K562 (cell line): ENCODE data around the gene PRRT1. TPM values are rescaled to one million over a fixed set of nuclear protein-coding genes. Genes with fewer than 3 reads are reported as not detected.

Source experiments
- JUNB ChIP-seq: fragments of 450-650 bp; formaldehyde crosslinking; conservative IDR thresholded peaks from 2 replicates; pipeline ENCODE4 v1.4.0; 2020; ENCODE audit warnings: mild to moderate bottlenecking
- SNRNP70 ChIP-seq: fragments of 200-400 bp; formaldehyde crosslinking; optimal IDR thresholded peaks from 2 replicates; pipeline ENCODE3; 2017; ENCODE audit warnings: low read depth, low read length
- SRSF3 ChIP-seq: fragments of 200-400 bp; formaldehyde crosslinking; IDR thresholded peaks from 2 replicates; pipeline ENCODE4 v1.6.1; 2016; ENCODE audit warnings: mild to moderate bottlenecking, low read length, moderate library complexity; ENCODE audit not compliant: insufficient read depth
- ZNF436 ChIP-seq: fragments of 250-450, 450-650 bp; sonication (Bioruptor Pico); formaldehyde crosslinking; IDR thresholded peaks from 2 replicates; pipeline ENCODE4 v1.7.0; 2020; ENCODE audit warnings: mild to moderate bottlenecking
- polyA plus RNA-seq, 8 experiments: library from polyadenylated mRNA; depleted of rRNA in 4 of 8; stranded (reverse) in 5 of 8; unstranded in 3 of 8; fragments of >200 nt; fragmentation: Nextera tagmentation in 2 of 8; fragmentation: Illumina TruSeq in 1 of 8; extraction: Ambion mirVana in 2 of 8; extraction: Trizol in 1 of 8; gene quantifications; 2 replicates each; pipeline versions ENCODE4 v1.2.1 to v1.2.3, GENCODE V29; 2011 to 2014; ENCODE audit warnings: inconsistent platforms in 1 of 8, missing spikeins in 1 of 8
- total RNA-seq, 7 experiments: library from RNA; depleted of rRNA in 6 of 7; stranded (reverse); fragments of >200 nt in 6 of 7; fragmentation: Illumina TruSeq in 2 of 7; extraction: Trizol in 2 of 7; gene quantifications; 2 replicates each; pipeline versions ENCODE4 v1.2.1 to v1.2.3, GENCODE V29; 2011 to 2021; ENCODE audit warnings: low replicate concordance in 1 of 7
- TF ChIP-seq, protein P1 (sequence below): fragments of 450-650 bp; formaldehyde crosslinking; IDR thresholded peaks from 2 replicates; pipeline ENCODE4 v1.4.0; 2022; ENCODE audit warnings: missing genetic modification characterization
- TF ChIP-seq, protein P2 (sequence below): fragments of 450-650 bp; IDR thresholded peaks from 2 replicates; pipeline ENCODE4 v1.6.1; 2014; ENCODE audit warnings: low read depth, mild to moderate bottlenecking, moderate library complexity, borderline replicate concordance

The PRRT1 gene
- total and polyA plus RNA-seq, 9 of the 15 experiments (the other 6 are each of a cell fraction or from before 2014, with no cell fraction given): 0.14 to 3.5 (median 0.41) TPM

DNA sequence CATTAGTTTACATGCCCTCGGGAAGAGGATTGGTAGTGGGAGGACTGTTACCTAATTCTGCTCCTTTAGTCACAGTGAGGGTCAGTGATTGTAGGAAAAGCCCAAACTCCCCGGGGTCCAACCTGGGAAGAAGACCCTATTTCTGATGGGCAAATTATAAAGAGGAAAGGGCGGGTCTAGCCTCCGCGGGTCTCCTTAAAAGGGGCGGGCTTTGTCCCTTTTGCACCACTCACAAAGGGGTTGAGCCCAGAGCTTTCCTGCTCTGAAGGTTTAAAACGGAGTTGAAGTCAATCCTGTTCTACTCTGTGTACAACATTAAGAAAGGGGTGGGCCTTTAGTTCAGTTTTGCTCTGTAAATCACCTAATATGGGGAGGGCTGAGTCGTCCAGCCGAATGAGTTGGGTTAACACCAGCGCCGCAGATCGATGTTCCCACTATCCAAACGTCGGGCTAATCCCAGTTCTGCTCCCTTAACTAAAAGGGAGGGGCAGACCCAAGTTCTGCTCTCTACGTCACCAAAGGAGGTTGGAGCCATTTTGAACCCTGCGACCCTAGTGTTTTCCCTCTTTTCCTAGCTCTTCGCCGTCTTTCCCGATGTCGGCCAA, 25.5 kb upstream of the PRRT1 start (continued):
- TF ChIP-seq ZNF436 (CRISPR knock-in tag): peak; percentile 66; the same call in 1 of the 2 replicates
- TF ChIP-seq, protein P1, sequence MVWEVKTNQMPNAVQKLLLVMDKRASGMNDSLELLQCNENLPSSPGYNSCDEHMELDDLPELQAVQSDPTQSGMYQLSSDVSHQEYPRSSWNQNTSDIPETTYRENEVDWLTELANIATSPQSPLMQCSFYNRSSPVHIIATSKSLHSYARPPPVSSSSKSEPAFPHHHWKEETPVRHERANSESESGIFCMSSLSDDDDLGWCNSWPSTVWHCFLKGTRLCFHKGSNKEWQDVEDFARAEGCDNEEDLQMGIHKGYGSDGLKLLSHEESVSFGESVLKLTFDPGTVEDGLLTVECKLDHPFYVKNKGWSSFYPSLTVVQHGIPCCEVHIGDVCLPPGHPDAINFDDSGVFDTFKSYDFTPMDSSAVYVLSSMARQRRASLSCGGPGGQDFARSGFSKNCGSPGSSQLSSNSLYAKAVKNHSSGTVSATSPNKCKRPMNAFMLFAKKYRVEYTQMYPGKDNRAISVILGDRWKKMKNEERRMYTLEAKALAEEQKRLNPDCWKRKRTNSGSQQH: no peak
- no peak for TF ChIP-seq JUNB (CRISPR knock-in tag)
- TF ChIP-seq SNRNP70: no peak
- no peak for TF ChIP-seq SRSF3
- TF ChIP-seq, protein P2, sequence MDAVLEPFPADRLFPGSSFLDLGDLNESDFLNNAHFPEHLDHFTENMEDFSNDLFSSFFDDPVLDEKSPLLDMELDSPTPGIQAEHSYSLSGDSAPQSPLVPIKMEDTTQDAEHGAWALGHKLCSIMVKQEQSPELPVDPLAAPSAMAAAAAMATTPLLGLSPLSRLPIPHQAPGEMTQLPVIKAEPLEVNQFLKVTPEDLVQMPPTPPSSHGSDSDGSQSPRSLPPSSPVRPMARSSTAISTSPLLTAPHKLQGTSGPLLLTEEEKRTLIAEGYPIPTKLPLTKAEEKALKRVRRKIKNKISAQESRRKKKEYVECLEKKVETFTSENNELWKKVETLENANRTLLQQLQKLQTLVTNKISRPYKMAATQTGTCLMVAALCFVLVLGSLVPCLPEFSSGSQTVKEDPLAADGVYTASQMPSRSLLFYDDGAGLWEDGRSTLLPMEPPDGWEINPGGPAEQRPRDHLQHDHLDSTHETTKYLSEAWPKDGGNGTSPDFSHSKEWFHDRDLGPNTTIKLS: 0 out of 2 replicates have a peak, but pooled peaks have one; percentile 9
